HEK293 (cell line): Measurements from ENCODE around the gene FBRSL1.

Experiments
- KLF16 ChIP-seq: fragments of 450-650 bp; formaldehyde crosslinking; IDR thresholded peaks from 2 replicates; pipeline ENCODE4 v1.5.1; 2017; ENCODE audit warnings: missing biosample characterization, missing genetic modification characterization
- SP3 ChIP-seq: fragments of 450-650 bp; formaldehyde crosslinking; IDR thresholded peaks from 2 replicates; pipeline ENCODE4 v1.5.1; 2016; ENCODE audit warnings: missing biosample characterization, missing genetic modification characterization
- ZNF112 ChIP-seq: fragments of 450-650 bp; formaldehyde crosslinking; IDR thresholded peaks from 2 replicates; pipeline ENCODE4 v1.5.0; 2017; ENCODE audit warnings: missing biosample characterization, missing genetic modification characterization
- ZNF529 ChIP-seq: fragments of 450-650 bp; formaldehyde crosslinking; IDR thresholded peaks from 2 replicates; pipeline ENCODE4 v1.5.1; 2017; ENCODE audit warnings: missing genetic modification characterization, missing biosample characterization; ENCODE audit not compliant: insufficient replicate concordance
- ZNF747 ChIP-seq: fragments of 450-650 bp; formaldehyde crosslinking; IDR thresholded peaks from 2 replicates; pipeline ENCODE4 v1.5.1; 2016; ENCODE audit warnings: missing biosample characterization, missing genetic modification characterization
- TF ChIP-seq, protein P1 (sequence below): fragments of 450-650 bp; formaldehyde crosslinking; IDR thresholded peaks from 2 replicates; pipeline ENCODE4 v1.5.1; 2016; ENCODE audit warnings: missing biosample characterization, missing genetic modification characterization
- TF ChIP-seq, protein P2 (sequence below): fragments of 450-650 bp; formaldehyde crosslinking; IDR thresholded peaks from 2 replicates; pipeline ENCODE4 v1.5.1; 2016; ENCODE audit warnings: missing biosample characterization, missing genetic modification characterization
- TF ChIP-seq, protein P3 (sequence below): fragments of 450-650 bp; formaldehyde crosslinking; IDR thresholded peaks from 2 replicates; pipeline ENCODE4 v1.5.1; 2017; ENCODE audit warnings: missing biosample characterization, missing genetic modification characterization
- TF ChIP-seq, protein P4 (sequence below): fragments of 450-650 bp; formaldehyde crosslinking; IDR thresholded peaks from 2 replicates; pipeline ENCODE4 v1.5.1; 2016; ENCODE audit warnings: missing biosample characterization, missing genetic modification characterization

DNA sequence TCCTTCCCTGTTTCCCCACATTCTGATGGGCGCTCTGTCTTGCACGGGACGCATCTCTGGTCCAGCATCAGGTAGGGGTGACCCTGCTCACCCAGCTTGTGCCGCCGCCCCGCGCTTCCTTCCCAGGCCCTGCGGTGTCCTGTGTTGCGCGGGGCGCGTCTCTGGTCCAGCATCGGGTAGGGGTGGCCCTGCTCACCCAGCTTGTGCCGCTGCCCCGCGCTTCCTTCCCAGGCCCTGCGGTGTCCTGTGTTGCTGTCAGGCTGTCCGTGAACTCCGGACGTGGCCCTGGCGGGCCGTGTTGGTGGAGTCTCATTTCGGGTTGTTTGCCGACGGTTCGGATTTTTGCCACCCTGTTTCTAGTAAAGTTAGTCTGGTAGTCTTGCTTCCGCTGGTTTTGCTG lies 6.8 kb downstream of the FBRSL1 start:
- TF ChIP-seq, protein P1, sequence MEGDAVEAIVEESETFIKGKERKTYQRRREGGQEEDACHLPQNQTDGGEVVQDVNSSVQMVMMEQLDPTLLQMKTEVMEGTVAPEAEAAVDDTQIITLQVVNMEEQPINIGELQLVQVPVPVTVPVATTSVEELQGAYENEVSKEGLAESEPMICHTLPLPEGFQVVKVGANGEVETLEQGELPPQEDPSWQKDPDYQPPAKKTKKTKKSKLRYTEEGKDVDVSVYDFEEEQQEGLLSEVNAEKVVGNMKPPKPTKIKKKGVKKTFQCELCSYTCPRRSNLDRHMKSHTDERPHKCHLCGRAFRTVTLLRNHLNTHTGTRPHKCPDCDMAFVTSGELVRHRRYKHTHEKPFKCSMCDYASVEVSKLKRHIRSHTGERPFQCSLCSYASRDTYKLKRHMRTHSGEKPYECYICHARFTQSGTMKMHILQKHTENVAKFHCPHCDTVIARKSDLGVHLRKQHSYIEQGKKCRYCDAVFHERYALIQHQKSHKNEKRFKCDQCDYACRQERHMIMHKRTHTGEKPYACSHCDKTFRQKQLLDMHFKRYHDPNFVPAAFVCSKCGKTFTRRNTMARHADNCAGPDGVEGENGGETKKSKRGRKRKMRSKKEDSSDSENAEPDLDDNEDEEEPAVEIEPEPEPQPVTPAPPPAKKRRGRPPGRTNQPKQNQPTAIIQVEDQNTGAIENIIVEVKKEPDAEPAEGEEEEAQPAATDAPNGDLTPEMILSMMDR = no peak
- TF ChIP-seq ZNF529 = no peak
- TF ChIP-seq SP3 (tag by site-specific recombination) = no peak
- TF ChIP-seq ZNF112 (tag by site-specific recombination) = no peak
- TF ChIP-seq ZNF747 = no peak
- TF ChIP-seq, protein P2, sequence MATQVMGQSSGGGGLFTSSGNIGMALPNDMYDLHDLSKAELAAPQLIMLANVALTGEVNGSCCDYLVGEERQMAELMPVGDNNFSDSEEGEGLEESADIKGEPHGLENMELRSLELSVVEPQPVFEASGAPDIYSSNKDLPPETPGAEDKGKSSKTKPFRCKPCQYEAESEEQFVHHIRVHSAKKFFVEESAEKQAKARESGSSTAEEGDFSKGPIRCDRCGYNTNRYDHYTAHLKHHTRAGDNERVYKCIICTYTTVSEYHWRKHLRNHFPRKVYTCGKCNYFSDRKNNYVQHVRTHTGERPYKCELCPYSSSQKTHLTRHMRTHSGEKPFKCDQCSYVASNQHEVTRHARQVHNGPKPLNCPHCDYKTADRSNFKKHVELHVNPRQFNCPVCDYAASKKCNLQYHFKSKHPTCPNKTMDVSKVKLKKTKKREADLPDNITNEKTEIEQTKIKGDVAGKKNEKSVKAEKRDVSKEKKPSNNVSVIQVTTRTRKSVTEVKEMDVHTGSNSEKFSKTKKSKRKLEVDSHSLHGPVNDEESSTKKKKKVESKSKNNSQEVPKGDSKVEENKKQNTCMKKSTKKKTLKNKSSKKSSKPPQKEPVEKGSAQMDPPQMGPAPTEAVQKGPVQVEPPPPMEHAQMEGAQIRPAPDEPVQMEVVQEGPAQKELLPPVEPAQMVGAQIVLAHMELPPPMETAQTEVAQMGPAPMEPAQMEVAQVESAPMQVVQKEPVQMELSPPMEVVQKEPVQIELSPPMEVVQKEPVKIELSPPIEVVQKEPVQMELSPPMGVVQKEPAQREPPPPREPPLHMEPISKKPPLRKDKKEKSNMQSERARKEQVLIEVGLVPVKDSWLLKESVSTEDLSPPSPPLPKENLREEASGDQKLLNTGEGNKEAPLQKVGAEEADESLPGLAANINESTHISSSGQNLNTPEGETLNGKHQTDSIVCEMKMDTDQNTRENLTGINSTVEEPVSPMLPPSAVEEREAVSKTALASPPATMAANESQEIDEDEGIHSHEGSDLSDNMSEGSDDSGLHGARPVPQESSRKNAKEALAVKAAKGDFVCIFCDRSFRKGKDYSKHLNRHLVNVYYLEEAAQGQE (tag by site-specific recombination) = no peak
- TF ChIP-seq, protein P3, sequence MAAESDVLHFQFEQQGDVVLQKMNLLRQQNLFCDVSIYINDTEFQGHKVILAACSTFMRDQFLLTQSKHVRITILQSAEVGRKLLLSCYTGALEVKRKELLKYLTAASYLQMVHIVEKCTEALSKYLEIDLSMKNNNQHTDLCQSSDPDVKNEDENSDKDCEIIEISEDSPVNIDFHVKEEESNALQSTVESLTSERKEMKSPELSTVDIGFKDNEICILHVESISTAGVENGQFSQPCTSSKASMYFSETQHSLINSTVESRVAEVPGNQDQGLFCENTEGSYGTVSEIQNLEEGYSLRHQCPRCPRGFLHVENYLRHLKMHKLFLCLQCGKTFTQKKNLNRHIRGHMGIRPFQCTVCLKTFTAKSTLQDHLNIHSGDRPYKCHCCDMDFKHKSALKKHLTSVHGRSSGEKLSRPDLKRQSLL (tag by site-specific recombination) = no peak
- no peak for TF ChIP-seq KLF16
- TF ChIP-seq, protein P4, sequence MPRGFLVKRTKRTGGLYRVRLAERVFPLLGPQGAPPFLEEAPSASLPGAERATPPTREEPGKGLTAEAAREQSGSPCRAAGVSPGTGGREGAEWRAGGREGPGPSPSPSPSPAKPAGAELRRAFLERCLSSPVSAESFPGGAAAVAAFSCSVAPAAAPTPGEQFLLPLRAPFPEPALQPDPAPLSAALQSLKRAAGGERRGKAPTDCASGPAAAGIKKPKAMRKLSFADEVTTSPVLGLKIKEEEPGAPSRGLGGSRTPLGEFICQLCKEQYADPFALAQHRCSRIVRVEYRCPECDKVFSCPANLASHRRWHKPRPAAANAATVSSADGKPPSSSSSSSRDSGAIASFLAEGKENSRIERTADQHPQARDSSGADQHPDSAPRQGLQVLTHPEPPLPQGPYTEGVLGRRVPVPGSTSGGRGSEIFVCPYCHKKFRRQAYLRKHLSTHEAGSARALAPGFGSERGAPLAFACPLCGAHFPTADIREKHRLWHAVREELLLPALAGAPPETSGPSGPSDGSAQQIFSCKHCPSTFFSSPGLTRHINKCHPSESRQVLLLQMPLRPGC (tag by site-specific recombination) = no peak
